ENCODE measurements around the gene HES4. TPM values are rescaled to one million over a fixed set of nuclear protein-coding genes. Genes with fewer than 3 reads are reported as not detected.

Gene HES4
- total and polyA plus RNA-seq, 2 donors (not counting 1 experiment from before 2014, with no cell fraction given) = 0.49 to 2.0 TPM

DNA sequence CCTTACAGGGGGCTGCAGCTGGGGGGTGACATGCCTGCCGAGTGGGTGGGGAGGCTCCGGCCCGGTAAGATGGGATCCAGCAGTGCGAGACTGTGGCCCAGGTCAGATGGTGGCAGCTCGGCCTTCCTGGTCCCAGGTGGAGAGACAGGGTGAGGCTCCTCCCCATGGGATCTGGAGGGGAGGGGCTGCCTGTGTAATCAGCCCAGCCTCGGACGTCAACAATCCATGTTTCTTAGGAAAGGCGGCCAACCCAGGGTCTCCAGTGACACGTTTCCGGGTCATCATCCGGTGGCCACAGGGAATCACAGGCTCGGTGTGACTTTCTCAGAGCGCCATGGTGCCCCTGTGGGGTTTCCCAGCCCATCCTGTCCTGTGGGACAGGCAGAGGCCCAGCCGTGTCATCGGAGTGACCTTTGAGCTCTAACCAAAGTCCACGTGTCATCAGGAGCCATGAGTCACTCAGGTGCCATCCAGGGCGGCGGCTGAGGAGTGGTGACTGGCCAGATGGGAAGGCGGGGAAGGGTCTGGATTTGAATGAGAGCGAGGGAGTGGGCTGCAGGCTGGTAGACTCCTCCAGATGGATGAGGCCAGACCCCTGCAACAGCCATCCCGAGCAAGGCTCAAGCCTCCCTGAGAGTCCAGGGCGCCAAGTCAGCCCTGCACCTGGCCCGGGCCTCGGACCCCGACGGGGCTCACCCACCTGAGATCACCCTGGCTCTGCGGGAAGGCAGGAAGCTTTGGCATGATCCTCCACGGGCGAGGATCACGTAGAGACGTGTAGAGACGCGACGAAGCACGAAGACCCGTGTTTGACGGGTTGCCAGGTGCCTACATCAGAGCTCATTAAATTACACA is 6.6 kb upstream of the HES4 start:
- H4K20me1 ChIP-seq (ENCODE audit: control insufficient read depth, extremely low read depth, insufficient read depth, low read length) = no peaks in the 10 kb centered on the region
- no peak overlapping the region for H3K27ac ChIP-seq (ENCODE audit: insufficient read depth, low read length)
- no peak overlapping the region for H3K9ac ChIP-seq (ENCODE audit: insufficient read depth, low read length)
- no peaks in the 10 kb centered on the region for H3K9me3 ChIP-seq (ENCODE audit: control insufficient read depth, insufficient read depth, low read depth, low read length)
- H3K4me3 ChIP-seq (replicated peaks in 1 of 4; ENCODE audit: control extremely low read depth in 1 of 4, insufficient read depth in 1 of 4, low read depth in 3 of 4, low read length in 4 of 4) = no peak overlapping the region
- H3K27me3 ChIP-seq (ENCODE audit: control insufficient read depth, insufficient read depth, low read length) = no peaks in the 10 kb centered on the region
- H3K79me2 ChIP-seq (ENCODE audit: control insufficient read depth, insufficient read depth, low read length) = no peaks in the 10 kb centered on the region
- no peaks in the 10 kb centered on the region for H3K4me1 ChIP-seq (ENCODE audit: control insufficient read depth, extremely low read depth, insufficient read depth, low read length)
- TF ChIP-seq, protein P1, sequence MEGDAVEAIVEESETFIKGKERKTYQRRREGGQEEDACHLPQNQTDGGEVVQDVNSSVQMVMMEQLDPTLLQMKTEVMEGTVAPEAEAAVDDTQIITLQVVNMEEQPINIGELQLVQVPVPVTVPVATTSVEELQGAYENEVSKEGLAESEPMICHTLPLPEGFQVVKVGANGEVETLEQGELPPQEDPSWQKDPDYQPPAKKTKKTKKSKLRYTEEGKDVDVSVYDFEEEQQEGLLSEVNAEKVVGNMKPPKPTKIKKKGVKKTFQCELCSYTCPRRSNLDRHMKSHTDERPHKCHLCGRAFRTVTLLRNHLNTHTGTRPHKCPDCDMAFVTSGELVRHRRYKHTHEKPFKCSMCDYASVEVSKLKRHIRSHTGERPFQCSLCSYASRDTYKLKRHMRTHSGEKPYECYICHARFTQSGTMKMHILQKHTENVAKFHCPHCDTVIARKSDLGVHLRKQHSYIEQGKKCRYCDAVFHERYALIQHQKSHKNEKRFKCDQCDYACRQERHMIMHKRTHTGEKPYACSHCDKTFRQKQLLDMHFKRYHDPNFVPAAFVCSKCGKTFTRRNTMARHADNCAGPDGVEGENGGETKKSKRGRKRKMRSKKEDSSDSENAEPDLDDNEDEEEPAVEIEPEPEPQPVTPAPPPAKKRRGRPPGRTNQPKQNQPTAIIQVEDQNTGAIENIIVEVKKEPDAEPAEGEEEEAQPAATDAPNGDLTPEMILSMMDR (conservative IDR thresholded peaks at IDR 0.05 in 1 of 2, IDR thresholded peaks at IDR 0.05 in 1 of 2; ENCODE audit: low read depth in 1 of 2, low read length in 2 of 2) = no peak
- TF ChIP-seq EZH2 (IDR thresholded peaks at IDR 0.05; ENCODE audit: low read length, missing control alignments) = no peak
- no peaks in the 10 kb centered on the region for H3K36me3 ChIP-seq (ENCODE audit: control insufficient read depth, insufficient read depth, low read length)
- no peak overlapping the region for H2AFZ ChIP-seq (ENCODE audit: low read length)
- no peak for DNase-seq (ENCODE audit: low read depth in 2 of 2)
- no peak overlapping the region for H3K4me2 ChIP-seq (ENCODE audit: extremely low read depth, insufficient read depth, low read length)

DNA sequence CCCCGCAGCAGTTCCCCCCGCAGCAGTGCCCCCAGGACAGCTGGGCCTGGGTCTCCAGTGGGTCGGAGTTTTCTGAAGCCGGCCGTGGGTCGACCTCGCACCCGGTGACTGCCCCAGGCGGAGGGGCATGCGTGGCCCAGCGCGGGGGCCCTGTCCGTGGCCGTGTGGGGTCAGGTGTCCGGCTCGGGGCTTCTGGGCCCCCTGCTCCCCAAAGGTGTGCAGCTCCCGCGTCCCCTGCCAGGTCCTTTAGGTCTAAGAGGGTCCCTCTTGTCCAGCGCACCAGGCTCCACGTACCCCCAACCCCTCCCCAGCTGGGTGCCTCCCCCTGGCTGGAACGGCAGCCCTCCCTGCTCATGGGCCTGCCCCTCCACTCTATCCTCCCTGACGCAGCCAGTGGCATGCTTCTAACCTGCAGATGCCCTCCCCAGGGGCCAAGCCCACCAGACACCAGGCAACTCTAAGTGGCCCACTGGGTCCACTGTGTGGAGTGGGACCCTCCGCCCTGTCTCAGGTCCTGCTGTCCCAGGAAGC is 5.9 kb upstream of the HES4 start:
- Histone ChIP-seq H2AFZ (ENCODE audit: low read length) (no peak overlapping the region), H3K9me3 (ENCODE audit: control insufficient read depth, insufficient read depth, low read depth, low read length) (no peaks in the 10 kb centered on the region), H4K20me1 (ENCODE audit: control insufficient read depth, extremely low read depth, insufficient read depth, low read length) (no peaks in the 10 kb centered on the region), H3K4me3 (replicated peaks in 1 of 4; ENCODE audit: control extremely low read depth in 1 of 4, insufficient read depth in 1 of 4, low read depth in 3 of 4, low read length in 4 of 4) (no peak overlapping the region), H3K4me2 (ENCODE audit: extremely low read depth, insufficient read depth, low read length) (no peak overlapping the region), H3K79me2 (ENCODE audit: control insufficient read depth, insufficient read depth, low read length) (no peaks in the 10 kb centered on the region), H3K9ac (ENCODE audit: insufficient read depth, low read length) (no peak overlapping the region), H3K36me3 (ENCODE audit: control insufficient read depth, insufficient read depth, low read length) (no peaks in the 10 kb centered on the region), H3K27me3 (ENCODE audit: control insufficient read depth, insufficient read depth, low read length) (no peaks in the 10 kb centered on the region), H3K4me1 (ENCODE audit: control insufficient read depth, extremely low read depth, insufficient read depth, low read length) (no peaks in the 10 kb centered on the region), H3K27ac (ENCODE audit: insufficient read depth, low read length) (no peak overlapping the region)
- TF ChIP-seq, protein P1 (conservative IDR thresholded peaks at IDR 0.05 in 1 of 2, IDR thresholded peaks at IDR 0.05 in 1 of 2; ENCODE audit: low read depth in 1 of 2, low read length in 2 of 2) = no peak
- no peak for TF ChIP-seq EZH2 (IDR thresholded peaks at IDR 0.05; ENCODE audit: low read length, missing control alignments)
- no peak for DNase-seq (ENCODE audit: low read depth in 2 of 2)

DNA sequence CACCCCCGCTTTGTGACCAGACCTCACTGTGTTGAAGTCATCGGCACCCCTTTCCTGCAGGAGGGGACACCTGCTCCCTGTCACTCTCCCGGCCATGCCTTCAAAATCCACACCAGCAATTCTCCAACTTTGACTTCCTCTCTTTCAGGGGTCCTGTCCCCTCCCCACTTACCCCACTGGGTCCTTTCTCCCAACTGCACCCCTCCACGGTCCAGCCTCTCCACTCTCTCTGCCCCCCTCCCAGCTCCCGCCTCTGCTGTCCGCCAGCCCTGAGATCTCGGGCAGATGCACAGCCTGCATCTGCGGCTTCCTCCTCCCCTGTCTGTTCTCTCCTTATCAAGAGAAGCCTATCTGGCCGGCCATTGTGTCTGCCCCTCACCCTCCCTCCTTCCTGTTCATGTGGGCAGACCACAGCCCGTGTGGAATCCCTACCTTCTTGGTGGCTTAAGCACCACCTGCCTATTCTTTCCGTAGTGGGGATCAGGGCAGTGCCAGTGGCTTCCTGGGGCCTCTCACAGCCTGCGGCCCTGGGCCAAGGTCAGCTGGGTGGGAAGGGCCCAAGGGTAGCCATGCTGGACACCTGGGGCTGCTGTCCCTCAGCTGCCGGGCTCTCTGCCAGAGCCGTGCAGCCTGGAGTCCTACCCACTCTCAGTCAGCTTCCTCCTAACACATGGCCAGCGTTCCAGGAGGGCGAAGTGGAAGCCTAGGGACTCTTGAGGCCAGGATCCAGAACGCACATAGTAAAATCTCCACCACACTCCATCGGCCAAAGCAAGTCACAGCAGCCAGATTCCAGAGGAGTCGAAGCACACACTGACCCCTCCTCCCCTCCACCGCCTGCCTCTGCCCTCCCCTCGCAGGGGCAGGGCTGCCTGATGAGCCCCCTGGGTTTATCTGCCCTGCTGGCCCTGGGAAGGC is 5.1 kb upstream of the HES4 start:
- no peaks in the 10 kb centered on the region for H4K20me1 ChIP-seq (ENCODE audit: control insufficient read depth, extremely low read depth, insufficient read depth, low read length)
- TF ChIP-seq EZH2 (IDR thresholded peaks at IDR 0.05; ENCODE audit: low read length, missing control alignments) = no peak
- TF ChIP-seq, protein P1 (conservative IDR thresholded peaks at IDR 0.05 in 1 of 2, IDR thresholded peaks at IDR 0.05 in 1 of 2; ENCODE audit: low read depth in 1 of 2, low read length in 2 of 2) = no peak
- H3K27me3 ChIP-seq (ENCODE audit: control insufficient read depth, insufficient read depth, low read length) = no peaks in the 10 kb centered on the region
- no peaks in the 10 kb centered on the region for H3K79me2 ChIP-seq (ENCODE audit: control insufficient read depth, insufficient read depth, low read length)
- DNase-seq (ENCODE audit: low read depth in 2 of 2) = peak; percentile 28 to 53
- H3K36me3 ChIP-seq (ENCODE audit: control insufficient read depth, insufficient read depth, low read length) = no peaks in the 10 kb centered on the region
- no peaks in the 10 kb centered on the region for H3K9me3 ChIP-seq (ENCODE audit: control insufficient read depth, insufficient read depth, low read depth, low read length)
- no peak overlapping the region for H3K27ac ChIP-seq (ENCODE audit: insufficient read depth, low read length)
- no peak overlapping the region for H2AFZ ChIP-seq (ENCODE audit: low read length)
- H3K4me1 ChIP-seq (ENCODE audit: control insufficient read depth, extremely low read depth, insufficient read depth, low read length) = peaks cover 2% of the 10 kb centered on the region
- no peak overlapping the region for H3K4me3 ChIP-seq (replicated peaks in 1 of 4; ENCODE audit: control extremely low read depth in 1 of 4, insufficient read depth in 1 of 4, low read depth in 3 of 4, low read length in 4 of 4)
- H3K4me2 ChIP-seq (ENCODE audit: extremely low read depth, insufficient read depth, low read length) = no peak overlapping the region
- no peak overlapping the region for H3K9ac ChIP-seq (ENCODE audit: insufficient read depth, low read length)

All from fibroblast of lung (primary cell).